ENCODE measurements around the gene SMIM22.

SMIM22 gene

DNA sequence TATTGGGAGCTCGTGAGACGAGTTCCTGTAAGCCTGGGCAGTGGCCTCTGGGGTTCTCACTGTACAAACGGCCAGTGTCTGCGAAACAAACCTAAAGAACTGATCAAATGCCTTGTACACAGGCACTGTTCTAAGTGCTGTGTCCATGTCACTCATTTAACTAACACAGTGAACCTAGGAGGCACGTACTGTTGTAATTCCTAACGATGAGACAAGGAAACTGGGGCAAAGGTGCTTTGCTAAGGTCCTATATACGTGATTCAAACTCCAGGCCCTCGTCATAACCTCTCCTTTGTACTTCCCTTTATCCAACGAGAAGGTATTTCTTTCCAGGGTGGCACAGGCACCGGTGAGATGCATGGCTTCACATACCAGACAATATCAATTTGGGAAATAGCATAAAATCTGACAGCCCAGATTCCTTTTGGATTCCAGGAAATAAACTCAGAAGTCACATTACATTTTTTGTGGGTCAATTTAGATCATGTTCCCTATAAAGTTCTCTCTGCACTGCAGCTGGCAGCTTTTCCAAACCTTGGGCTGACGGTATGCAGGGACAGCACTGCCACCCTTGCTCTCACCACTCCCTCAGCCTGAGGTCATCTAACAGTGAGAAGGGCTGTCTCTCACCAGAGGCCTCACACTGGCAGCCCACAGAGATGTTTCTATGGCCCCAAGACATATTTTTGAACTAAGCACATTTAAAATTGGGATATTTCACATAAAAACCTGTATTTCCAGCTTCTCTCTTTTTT is 33.6 kb downstream of the SMIM22 start:
- no peak for DNase-seq

DNA sequence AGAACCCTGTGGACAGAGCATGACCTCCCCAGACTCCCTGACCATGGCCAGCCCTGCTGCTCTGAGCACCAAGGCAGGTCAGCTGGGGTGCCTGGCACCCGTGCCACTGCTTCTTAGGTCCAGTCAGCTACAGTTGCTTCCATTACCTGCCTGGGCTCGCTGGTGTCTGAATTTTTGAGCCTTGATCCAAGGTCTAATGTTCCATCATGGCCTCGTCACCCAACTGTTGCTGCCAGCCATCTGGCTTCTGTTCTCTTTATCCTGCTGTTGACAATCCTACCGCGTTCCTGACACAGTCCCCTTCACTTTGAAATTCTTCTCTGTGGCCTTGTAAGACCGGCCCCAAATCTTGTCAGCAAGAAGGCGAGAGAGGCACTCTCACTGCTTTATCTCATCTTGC is 35.2 kb downstream of the SMIM22 start:
- DNase-seq: no peak

DNA sequence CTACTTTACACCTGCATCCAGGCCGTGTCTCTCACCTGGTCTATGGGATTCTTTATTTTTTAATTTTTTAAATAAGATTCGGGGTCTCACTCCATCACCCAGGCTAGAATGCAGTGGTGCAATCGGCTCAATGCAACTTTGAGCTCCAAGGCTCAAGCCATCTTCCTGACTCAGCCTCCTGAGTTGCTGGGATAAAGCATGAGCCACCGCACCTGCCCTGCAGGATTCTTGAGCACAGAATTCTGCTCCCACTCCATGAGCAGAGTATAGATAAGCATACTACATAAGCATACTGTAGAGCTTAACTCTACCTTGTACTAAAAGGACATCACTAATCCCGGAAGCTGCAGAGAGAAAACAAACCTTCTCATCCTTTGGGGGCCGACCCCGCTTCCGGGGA is 36.4 kb downstream of the SMIM22 start:
- DNase-seq: no peak

DNA sequence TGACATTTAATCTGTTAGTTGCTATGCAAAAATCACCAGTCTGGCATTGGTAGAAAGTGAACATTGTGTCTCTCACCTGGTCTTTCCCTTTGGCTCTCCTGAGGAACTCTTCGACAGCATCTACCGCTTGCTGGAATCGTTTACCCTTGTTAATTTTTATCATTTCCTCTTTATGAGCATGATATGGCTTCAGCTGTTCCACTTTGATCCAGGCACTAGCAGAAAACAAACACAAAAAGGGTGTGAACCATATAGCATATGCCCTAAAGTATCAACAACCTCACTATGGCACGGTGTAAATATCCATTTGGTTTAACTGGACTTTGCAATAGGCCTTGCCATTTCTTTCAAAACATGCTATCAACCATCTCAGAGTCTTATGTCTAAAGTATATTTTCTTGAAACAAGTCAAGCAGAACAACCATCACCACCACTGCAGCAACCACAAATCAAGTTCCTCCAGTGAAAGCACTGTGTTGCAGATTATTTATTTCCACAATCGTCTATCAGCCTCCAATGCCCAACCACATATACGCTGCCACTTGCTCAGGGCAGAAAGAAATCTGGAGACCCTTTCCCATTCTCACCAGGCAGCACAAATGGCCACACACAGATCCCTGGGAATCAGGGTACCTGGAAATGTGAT is 37.7 kb downstream of the SMIM22 start:
- DNase-seq: no peak

DNA sequence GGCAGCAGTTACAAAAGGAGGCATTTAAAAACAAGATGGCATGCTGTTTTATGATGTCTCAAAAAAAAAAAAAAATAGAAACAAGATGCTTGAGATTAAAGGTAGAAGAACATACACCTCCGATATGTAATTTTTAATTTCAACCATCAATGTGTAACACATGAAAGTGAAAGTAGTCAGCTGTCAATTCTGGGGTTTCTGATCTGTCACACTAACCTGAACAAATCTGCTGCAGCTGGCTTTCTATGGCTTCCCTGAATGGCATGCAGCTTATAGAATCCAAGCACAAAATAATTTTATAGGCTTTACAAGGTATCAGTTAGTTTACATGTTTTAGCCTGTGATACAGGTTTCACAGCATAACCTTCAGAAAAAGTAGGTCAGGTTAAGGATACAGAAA is 38.4 kb downstream of the SMIM22 start:
- no peak for DNase-seq

DNA sequence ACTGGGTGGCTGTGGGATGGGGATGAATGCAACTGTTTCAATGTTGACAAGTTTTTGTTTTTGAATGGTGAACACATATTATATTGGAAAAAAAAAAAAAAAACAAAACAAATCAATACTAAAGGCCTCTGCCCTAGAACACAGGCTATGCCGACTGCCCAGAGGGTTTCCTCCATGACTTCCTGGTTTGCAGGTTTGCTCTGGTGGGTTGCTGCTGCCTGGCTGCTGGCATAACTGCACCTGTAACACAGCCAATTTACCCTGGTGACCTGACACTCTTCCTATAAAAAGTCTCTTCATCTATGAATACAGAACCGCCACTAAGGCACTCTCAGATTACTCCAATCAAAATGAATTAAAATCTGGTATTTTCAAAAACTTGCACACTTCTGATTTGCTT is 41.6 kb downstream of the SMIM22 start:
- DNase-seq: no peak

DNA sequence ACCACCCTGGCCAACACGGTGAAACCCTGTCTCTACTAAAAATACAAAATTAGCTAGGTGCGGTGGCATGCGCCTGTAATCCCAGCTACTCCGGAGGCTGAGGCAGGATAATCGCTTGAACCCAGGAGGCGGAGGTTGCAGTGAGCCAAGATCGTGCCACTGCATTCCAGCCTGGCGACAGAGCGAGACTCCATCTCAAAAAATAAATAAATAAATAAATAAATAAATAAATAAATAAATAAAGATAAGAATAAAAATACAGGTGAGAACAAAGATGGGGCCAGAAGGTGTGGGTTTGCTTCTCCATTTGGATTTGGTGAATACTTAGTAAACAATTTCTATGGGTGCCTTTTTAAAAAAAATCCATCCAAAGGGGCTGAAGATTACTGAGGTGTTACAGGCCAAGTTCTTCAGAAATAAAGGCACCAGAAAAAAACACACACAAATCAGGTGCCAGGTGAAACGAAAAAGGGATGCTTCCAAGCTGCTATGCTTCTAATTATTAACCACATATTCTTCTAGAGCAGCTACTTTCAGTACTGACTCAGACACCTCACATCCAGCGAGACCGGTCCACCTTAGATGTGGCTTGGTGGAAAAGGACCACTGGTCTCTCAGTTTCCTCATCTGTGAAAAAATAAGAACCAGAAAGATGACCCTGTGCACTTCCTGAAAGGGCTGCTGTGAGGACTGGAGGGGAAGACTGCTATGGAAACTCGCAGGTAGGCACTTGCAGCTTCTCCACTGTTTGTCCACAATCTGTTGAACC is 42.7 kb downstream of the SMIM22 start:
- no peak for DNase-seq

DNA sequence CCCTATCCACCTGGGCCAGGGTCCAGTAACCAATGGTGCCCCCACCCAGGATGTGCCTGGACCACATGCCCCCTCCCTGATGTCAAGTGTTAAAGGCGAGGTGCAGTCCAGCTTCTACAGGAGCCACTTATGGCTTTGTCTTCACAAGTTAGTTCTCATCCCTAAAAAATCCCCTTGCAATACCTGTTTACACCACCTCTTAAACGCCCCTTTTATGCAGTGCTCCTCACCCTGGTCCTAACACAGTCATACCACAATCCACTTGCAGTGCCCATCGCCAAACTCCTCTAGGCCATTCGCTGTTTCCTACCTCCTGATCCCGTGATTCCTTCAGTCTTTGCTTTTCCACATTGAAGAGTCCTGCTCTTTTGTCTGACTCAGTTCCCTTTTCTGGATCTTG is 44.8 kb downstream of the SMIM22 start:
- no peak for DNase-seq

DNA sequence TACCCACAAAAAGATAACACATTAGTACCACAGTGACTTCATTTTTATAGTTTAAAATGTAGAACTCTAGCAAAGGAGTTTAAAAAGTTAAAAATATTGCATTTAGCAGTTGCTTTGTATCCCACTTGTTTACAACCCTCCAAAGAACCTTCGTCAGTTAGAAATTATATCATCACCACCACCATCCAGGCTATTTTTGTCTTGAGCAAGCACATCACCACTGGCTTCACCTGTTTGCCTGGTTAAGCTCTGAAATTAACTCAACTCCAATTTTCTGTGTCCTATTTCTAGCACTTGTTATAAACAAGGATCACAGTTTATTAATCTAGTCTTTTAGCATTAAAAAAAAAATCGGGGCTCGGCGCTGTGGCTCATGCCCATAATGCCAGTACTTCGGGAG is 45.8 kb downstream of the SMIM22 start:
- no peak for DNase-seq

Data from NCI-H2081 (cell line).